GM18951 (cell line): ENCODE results near the gene ARHGAP22.

Experiments used
- POLR2A ChIP-seq: IDR thresholded peaks from 4 replicates; pipeline ENCODE4 v1.6.1; 2011; ENCODE audit warnings: mild to moderate bottlenecking; ENCODE audit not compliant: insufficient read length, insufficient read depth; ENCODE audit errors: extremely low read depth
- in situ Hi-C: fragments of 300-500 bp; cut with MboI; formaldehyde crosslinking; loops from one replicate; pipeline ENCODE4 v1.12.0; 2022; ENCODE audit warnings: low sequenced_read_pairs, mixed read lengths, inconsistent platforms; ENCODE audit not compliant: unreplicated experiment

The ARHGAP22 gene

DNA sequence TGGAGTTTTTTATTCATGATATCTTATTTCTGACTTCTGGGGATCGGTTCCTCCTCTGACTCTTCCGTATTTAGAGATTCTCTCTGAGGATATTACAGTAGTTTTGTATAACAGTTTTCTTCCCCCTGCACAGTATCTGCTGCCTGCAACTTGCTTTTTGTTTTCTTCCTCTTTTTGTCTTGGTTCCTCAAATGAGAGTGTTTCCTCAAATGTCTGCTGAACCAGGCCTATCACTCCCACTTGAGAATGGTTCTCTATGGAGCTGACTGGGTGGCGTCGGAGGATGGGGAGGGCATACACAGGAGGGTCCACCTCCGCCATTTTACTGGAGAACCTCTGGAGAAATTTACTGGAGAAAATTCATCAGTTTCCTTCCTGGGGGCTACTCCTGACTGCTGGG, 27.7 kb downstream of the ARHGAP22 start:
- in situ Hi-C loops, result no loop called here
- TF ChIP-seq POLR2A, result no peak

DNA sequence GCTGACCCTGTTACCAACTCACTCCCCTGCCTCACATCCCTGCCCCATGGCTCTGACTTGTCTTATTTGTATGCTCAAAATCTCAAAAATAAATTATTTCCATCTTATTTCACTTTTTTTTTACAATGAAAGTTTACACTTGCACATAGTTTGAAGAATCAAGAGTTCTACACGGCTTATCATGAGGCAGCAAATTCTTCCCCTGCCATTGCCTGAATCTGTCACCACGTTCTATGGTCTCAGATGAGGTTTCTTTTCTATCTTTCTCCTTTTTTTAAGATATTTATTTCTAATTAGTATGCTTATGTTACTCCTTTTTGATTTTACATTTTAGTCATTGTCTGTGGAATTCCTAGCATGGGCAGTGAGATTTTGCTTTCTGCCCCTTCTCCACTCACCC, 28.4 kb downstream of the ARHGAP22 start:
- in situ Hi-C loops, result no loop called here
- TF ChIP-seq POLR2A, result no peak

- TF ChIP-seq POLR2A, result no peak
- in situ Hi-C loops, result no loop called here
Observed at GRCh38 chr10:48575901-48576300, 29.0 kb downstream of the ARHGAP22 start.

- in situ Hi-C loops, result no loop called here
- no peak for TF ChIP-seq POLR2A
Observed at GRCh38 chr10:48574817-48575380, 30.0 kb downstream of the ARHGAP22 start.

DNA sequence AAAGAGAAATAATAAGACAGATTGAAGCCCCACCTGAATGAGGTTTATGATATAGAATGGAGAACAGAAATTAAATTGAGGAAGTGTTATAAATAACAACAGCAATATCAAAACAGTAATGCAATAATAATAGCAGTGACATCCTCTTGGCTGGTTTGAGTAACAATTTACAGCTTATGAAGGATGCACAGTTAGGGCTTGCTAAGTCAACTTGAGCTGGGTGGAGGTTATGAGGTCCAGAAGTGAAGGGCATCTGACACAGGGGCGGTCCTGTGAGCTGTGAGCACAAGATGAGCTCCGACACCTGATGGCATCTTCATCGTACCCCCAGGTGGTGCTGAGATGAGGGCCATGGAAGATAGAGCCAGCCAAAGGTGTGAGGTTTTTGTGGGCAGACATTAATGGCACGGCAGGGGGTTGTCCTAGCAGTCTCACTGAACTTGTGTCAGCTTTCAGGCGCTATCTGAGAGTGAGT, 30.5 kb downstream of the ARHGAP22 start:
- in situ Hi-C loops, result no loop called here
- TF ChIP-seq POLR2A, result no peak

GRCh38 chr10:48573045-48573444, 31.8 kb downstream of the ARHGAP22 start:
- no peak for TF ChIP-seq POLR2A
- in situ Hi-C loops, result no loop called here

DNA sequence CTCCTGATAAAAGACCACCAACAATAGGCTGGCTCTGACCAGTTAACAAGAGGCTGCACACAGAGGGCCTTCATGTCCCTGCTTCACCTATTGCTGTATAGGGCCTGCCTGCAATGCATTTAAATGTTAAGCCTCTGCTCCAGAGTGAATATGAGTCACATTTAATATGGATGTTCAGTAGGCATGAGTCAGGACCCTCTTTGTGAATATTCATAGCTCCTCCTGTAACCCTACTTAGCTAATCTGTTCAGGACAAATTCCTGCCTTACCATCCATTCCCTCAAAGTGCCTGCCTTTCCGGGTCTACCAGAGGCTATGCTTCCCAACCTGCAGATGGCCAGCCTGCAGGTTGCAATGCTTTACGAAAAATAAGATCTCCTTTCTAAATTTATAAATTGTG, 32.5 kb downstream of the ARHGAP22 start:
- in situ Hi-C loops, result no loop called here
- TF ChIP-seq POLR2A, result no peak

DNA sequence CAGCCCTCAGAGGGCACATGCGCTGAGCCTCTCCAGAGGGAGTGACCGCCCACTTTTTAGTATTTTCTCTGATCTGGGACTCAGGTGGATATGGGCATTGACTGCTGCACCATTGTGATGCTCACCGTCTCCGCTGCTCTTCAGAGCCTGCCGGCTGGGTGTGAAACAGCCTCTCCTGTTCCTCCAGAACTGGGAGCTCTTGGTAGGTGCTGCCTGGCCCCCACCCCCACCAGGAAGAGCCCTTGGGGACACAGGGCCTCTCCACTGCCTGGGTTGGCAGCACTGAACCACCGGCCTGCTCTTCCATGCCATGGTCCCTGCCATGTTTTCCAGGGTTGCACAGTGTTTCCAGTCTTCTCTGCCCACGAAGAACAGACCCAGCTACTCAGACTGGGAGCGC, 36.3 kb downstream of the ARHGAP22 start:
- TF ChIP-seq POLR2A, result no peak
- in situ Hi-C loops, result no loop called here

DNA sequence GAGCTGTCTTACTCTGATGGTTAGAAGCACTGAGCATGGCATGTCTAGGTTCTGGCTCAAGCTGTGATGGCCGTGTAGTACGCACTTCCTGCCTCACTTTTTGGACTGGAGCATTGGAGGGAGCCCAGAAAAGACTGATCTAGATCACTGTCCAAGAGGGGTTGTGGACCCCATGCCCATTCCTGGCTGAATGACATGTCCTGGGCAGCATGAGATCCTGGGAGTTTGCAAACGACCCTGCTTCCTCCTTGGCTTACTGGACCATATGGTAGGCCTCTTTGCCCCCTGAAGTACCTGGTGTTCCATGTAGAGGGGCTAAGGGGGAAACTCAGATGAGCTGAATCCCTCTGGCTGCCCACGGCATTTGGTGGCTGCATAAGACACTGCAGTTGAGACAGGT, 36.7 kb downstream of the ARHGAP22 start:
- no peak for TF ChIP-seq POLR2A
- in situ Hi-C loops, result no loop called here

GRCh38 chr10:48567346-48567745, 37.5 kb downstream of the ARHGAP22 start:
- TF ChIP-seq POLR2A, result no peak

DNA sequence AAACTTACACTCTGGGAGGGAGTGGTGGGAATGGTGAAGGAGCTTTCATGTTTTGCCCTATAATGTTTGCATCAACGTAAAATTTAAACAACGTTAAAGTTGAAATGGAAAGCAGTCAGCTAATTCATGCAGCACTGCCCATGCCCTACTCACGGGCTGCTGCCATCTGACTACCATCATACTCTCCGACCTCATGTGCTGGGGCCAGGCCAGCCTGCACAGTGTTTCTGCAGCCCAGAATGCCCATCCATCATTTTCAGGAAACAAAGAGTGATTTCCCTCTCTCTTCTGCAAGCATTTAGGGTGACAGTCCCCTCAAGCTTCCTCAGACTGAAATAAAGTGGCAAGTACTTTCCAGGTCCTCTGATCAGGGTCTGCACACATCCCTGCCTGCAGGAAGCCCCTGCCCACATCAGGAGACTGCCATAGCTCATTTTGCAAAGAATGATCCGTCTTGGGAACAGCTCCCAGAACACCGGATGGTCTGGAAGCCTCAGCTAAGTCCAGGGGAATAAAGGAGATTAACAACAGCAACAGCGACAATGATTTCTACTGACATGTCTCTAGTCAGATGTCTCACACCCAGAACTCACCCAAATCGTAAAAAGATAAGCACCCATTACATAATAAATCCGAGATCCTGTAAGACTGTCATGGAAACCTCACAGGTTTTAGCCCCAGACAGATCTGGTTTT, 40.3 kb downstream of the ARHGAP22 start:
- no peak for TF ChIP-seq POLR2A
- in situ Hi-C loops, result no loop called here

More at GRCh38 chr10:48567346-48567745, 37.5 kb downstream of the ARHGAP22 start:
- in situ Hi-C loops, result no loop called here

DNA sequence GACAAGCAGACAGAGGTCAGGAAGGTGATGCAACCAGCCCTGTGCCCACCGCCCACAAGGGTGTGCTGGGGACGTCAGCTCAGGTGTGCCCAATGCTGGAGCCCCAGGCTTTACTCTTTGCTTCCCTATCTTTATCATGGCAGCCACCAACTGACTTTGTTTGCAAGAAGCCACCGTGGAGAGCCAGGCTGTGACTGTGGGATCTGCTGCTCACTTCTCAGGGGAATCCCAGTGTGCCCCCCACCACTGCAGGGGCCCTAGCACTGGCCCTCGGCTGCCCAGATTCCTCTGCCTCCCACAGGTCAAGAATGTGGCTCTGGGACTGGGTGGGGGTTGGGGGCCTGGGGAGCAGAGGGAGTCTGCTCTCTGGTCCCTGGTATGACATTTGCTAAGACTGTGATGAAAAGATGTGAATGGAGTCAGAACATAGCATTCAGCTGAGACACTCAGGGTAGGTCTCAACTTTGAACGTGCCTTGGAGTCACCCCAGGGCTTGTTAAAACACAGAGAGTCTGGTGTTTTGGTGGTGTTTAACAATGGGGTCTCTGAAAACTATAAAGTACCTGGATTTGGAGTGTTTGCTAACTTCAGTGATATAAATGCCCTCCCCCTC, 47.3 kb downstream of the ARHGAP22 start:
- in situ Hi-C loops, result no loop called here
- TF ChIP-seq POLR2A, result no peak

- in situ Hi-C loops, result no loop called here
- TF ChIP-seq POLR2A, result no peak
Observed at GRCh38 chr10:48556713-48557112, 48.2 kb downstream of the ARHGAP22 start.

- in situ Hi-C loops, result no loop called here
- TF ChIP-seq POLR2A, result no peak
Observed at GRCh38 chr10:48556065-48556464, 48.8 kb downstream of the ARHGAP22 start.

DNA sequence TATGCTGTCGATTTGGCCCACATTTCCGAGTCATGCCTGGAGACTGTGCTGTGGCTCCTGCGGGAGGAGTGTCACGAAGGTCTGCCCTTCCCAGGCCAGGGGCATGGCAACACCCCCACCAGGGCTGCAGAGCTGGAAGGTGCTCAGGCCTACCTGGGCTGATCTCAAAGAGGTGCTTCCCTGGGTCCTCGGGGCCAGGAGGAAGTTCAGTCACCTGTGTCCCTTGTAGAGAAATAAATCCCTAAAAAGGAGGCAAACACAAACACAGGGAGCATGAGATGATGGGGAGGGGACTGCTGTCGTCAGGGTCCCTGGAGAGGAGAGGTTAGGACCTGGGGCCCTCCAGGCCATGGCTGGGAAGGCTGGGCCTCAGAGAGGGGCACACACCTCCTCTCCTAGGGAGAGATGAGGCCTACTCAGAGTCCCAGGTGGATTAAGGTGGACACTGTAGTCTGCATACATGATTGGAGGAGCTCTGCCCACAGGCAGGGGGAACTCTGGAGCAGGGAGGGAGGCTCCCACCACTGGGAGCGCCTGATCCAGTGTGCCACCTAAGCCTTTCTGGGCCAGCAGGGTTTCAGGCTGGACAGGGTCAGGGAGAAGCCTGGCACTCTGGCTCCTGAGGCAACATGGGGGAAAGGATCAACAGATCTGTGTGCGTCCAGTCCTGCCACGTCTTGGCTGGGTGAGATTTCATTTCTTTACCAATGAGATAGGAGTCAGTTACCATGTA, 49.4 kb downstream of the ARHGAP22 start:
- in situ Hi-C loops, result no loop called here

More for the DNA sequence above, 49.4 kb downstream of the ARHGAP22 start:
- TF ChIP-seq POLR2A, result no peak
